DND-41 (cell line): Measurements from ENCODE around the gene CCDC201.

Experiments used
- ATAC-seq: fragments of 200-7000 bp; cut with Tn5 transposase; 3 replicates; pipeline ENCODE4 v1.9.1; 2021; ENCODE audit warnings: low read depth; ENCODE audit not compliant: insufficient read depth
- DNase-seq: peaks from one replicate; pipeline ENCODE4 v3.0.0-alpha.2; 2020
- H2AFZ ChIP-seq: 2 replicates; pipeline ENCODE4 v1.6.0; 2012; ENCODE audit warnings: low read depth, low read length
- H3K27ac ChIP-seq: 2 replicates; pipeline ENCODE4 v1.5.1; 2012; ENCODE audit warnings: low read length, inconsistent platforms
- H3K27me3 ChIP-seq: fragments of 200-600 bp; sonication (generic); 2 replicates; pipeline ENCODE4 v1.6.0; 2012; ENCODE audit warnings: low read length, mild to moderate bottlenecking, inconsistent platforms; ENCODE audit not compliant: insufficient read depth, poor library complexity
- H3K36me3 ChIP-seq: 2 replicates; pipeline ENCODE4 v1.5.1; 2012; ENCODE audit warnings: low read length, inconsistent platforms; ENCODE audit not compliant: insufficient read depth
- H3K4me1 ChIP-seq: 2 replicates; pipeline ENCODE4 v1.5.1; 2012; ENCODE audit warnings: mild to moderate bottlenecking, low read length; ENCODE audit not compliant: insufficient read depth
- H3K4me2 ChIP-seq: 2 replicates; pipeline ENCODE4 v1.6.0; 2012; ENCODE audit warnings: mild to moderate bottlenecking, moderate library complexity, low read length, inconsistent platforms; ENCODE audit not compliant: insufficient read depth
- H3K4me3 ChIP-seq, 2 experiments: fragments of 200-600 bp in 1 of 2; shearing (Covaris generic) in 1 of 2; 2 replicates each; pipeline ENCODE4 v1.5.1; 2012 to 2016; ENCODE audit warnings: inconsistent platforms in 2 of 2, low read length in 2 of 2, mild to moderate bottlenecking in 2 of 2, low read depth in 1 of 2, moderate library complexity in 1 of 2
- H3K79me2 ChIP-seq: 2 replicates; pipeline ENCODE4 v1.6.0; 2012; ENCODE audit warnings: low read length, inconsistent platforms; ENCODE audit not compliant: insufficient read depth
- H3K9ac ChIP-seq: 2 replicates; pipeline ENCODE4 v1.6.0; 2012; ENCODE audit warnings: low read depth, mild to moderate bottlenecking, inconsistent platforms, low read length, moderate library complexity
- H3K9me3 ChIP-seq: 2 replicates; pipeline ENCODE4 v1.5.1; 2012; ENCODE audit warnings: low read length, moderate library complexity, mild to moderate bottlenecking, inconsistent platforms; ENCODE audit not compliant: insufficient read depth, severe bottlenecking
- H4K20me1 ChIP-seq: 2 replicates; pipeline ENCODE4 v1.6.0; 2012; ENCODE audit warnings: low read length; ENCODE audit not compliant: insufficient read depth
- EZH2 ChIP-seq: IDR thresholded peaks from 3 replicates; pipeline ENCODE4 v1.6.1; 2012; ENCODE audit warnings: borderline replicate concordance, low read depth, mild to moderate bottlenecking, moderate library complexity, low read length, inconsistent platforms; ENCODE audit not compliant: severe bottlenecking
- TF ChIP-seq, protein P1 (sequence below): IDR thresholded peaks from 2 replicates; pipeline ENCODE4 v1.5.1; 2012; ENCODE audit warnings: borderline replicate concordance, low read length, moderate library complexity, mild to moderate bottlenecking; ENCODE audit not compliant: poor library complexity, severe bottlenecking; ENCODE audit errors: extremely low read depth

The CCDC201 gene

GRCh38 chr7:45885264-45885882 is 12.5 kb upstream of the CCDC201 start:
- Histone ChIP-seq H3K4me3 (no peak overlapping the region), H3K36me3 (no peaks in the 10 kb centered on the region), H3K4me1 (no peaks in the 10 kb centered on the region), H3K79me2 (no peaks in the 10 kb centered on the region), H4K20me1 (no peaks in the 10 kb centered on the region), H3K27ac (no peak overlapping the region), H3K4me2 (no peak overlapping the region), H2AFZ (no peak overlapping the region), H3K9ac (no peak overlapping the region), H3K27me3 (no peaks in the 10 kb centered on the region), H3K9me3 (no peaks in the 10 kb centered on the region)
- no peak for TF ChIP-seq EZH2
- TF ChIP-seq, protein P1, sequence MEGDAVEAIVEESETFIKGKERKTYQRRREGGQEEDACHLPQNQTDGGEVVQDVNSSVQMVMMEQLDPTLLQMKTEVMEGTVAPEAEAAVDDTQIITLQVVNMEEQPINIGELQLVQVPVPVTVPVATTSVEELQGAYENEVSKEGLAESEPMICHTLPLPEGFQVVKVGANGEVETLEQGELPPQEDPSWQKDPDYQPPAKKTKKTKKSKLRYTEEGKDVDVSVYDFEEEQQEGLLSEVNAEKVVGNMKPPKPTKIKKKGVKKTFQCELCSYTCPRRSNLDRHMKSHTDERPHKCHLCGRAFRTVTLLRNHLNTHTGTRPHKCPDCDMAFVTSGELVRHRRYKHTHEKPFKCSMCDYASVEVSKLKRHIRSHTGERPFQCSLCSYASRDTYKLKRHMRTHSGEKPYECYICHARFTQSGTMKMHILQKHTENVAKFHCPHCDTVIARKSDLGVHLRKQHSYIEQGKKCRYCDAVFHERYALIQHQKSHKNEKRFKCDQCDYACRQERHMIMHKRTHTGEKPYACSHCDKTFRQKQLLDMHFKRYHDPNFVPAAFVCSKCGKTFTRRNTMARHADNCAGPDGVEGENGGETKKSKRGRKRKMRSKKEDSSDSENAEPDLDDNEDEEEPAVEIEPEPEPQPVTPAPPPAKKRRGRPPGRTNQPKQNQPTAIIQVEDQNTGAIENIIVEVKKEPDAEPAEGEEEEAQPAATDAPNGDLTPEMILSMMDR, result no peak
- ATAC-seq (no peak), DNase-seq (no peak)

GRCh38 chr7:45884136-45884535 is 11.3 kb upstream of the CCDC201 start:
- Histone ChIP-seq H4K20me1 (no peaks in the 10 kb centered on the region), H3K4me1 (no peaks in the 10 kb centered on the region), H3K79me2 (no peaks in the 10 kb centered on the region), H3K4me2 (no peak overlapping the region), H3K4me3 (no peak overlapping the region), H3K27ac (no peak overlapping the region), H3K9ac (no peak overlapping the region), H3K9me3 (no peaks in the 10 kb centered on the region), H3K27me3 (no peaks in the 10 kb centered on the region), H2AFZ (no peak overlapping the region), H3K36me3 (no peaks in the 10 kb centered on the region)
- TF ChIP-seq, protein P1, result no peak
- no peak for TF ChIP-seq EZH2
- ATAC-seq (no peak), DNase-seq (no peak)

DNA sequence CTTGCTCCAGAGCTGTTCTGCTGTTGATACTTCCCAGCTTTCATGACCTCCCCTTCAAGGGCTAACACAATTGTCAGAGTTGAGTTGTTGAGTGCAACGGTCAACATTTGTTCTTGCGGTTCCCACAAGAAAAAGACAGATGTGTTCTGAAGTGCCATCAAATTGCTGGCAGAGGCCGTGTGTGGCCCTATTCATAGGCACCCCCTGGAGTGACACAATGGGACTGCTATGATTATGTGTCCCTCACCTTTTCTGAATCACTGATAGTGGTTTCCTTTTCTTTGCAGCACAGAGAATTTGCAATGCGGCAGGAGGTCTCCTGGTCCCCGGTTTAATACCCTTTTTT is 9.6 kb upstream of the CCDC201 start:
- DNase-seq (no peak), ATAC-seq (no peak)
- Histone ChIP-seq H2AFZ (no peak overlapping the region), H3K27ac (no peak overlapping the region), H3K4me2 (no peak overlapping the region), H3K9me3 (no peaks in the 10 kb centered on the region), H3K4me1 (no peaks in the 10 kb centered on the region), H3K4me3 (no peak overlapping the region), H3K27me3 (no peaks in the 10 kb centered on the region), H3K36me3 (no peaks in the 10 kb centered on the region), H4K20me1 (no peaks in the 10 kb centered on the region), H3K9ac (no peak overlapping the region), H3K79me2 (no peaks in the 10 kb centered on the region)
- TF ChIP-seq EZH2, result no peak
- TF ChIP-seq, protein P1, result no peak
